K562 (cell line): ENCODE measurements around the gene ABRAXAS1. TPM values are rescaled to one million over a fixed set of nuclear protein-coding genes. Genes with fewer than 3 reads are reported as not detected.

Experiments
- BACH1 ChIP-seq: fragments of 200-800 bp; sonication (Bioruptor generic); IDR thresholded peaks from 2 replicates; pipeline ENCODE4 v1.6.1; 2016; ENCODE audit warnings: missing genetic modification characterization, missing compliant biosample characterization
- CBX2 ChIP-seq: fragments of 200-600 bp; sonication (generic); IDR thresholded peaks from one replicate; pipeline ENCODE4 v1.6.1; 2012; ENCODE audit warnings: mild to moderate bottlenecking, low read length, inconsistent platforms; ENCODE audit not compliant: insufficient read depth, poor library complexity, severe bottlenecking
- FOXA1 ChIP-seq: fragments of 450-650 bp; IDR thresholded peaks from 2 replicates; pipeline ENCODE4 v1.6.1; 2016; ENCODE audit warnings: mild to moderate bottlenecking, borderline replicate concordance
- NONO ChIP-seq, 2 experiments: fragments of 200-400 bp in 1 of 2; fragments of 450-650 bp in 1 of 2; formaldehyde crosslinking in 1 of 2; IDR thresholded peaks; 2 replicates each; pipeline ENCODE4 v1.6.1; 2017; ENCODE audit warnings: low read depth in 2 of 2, mild to moderate bottlenecking in 2 of 2, moderate library complexity in 2 of 2, low read length in 1 of 2
- SUPT5H ChIP-seq: fragments of 450-650 bp; IDR thresholded peaks from 2 replicates; pipeline ENCODE4 v1.6.1; 2016
- TAF7 ChIP-seq: fragments of 450-650 bp; IDR thresholded peaks from 2 replicates; pipeline ENCODE4 v1.6.1; 2016; ENCODE audit warnings: missing genetic modification characterization, missing compliant biosample characterization
- WHSC1 ChIP-seq: IDR thresholded peaks from one replicate; pipeline ENCODE4 v1.6.1; 2012; ENCODE audit warnings: low read length, control low read depth, inconsistent platforms
- ZFPM2 ChIP-seq: fragments of 250-450 bp; sonication (Bioruptor Pico); IDR thresholded peaks from 2 replicates; pipeline ENCODE4 v1.5.1; 2022; ENCODE audit warnings: mild to moderate bottlenecking
- ZNF224 ChIP-seq: sonication (generic); formaldehyde crosslinking; IDR thresholded peaks from 2 replicates; pipeline ENCODE4 v1.8.0; 2022; ENCODE audit warnings: mild to moderate bottlenecking, missing genetic modification reagents
- ZNF347 ChIP-seq: fragments of 450-650 bp; formaldehyde crosslinking; IDR thresholded peaks from 2 replicates; pipeline ENCODE4 v1.4.0; 2020; ENCODE audit warnings: low read depth, mild to moderate bottlenecking, moderate library complexity
- ZNF354B ChIP-seq: fragments of 250-450 bp; sonication (Bioruptor Pico); IDR thresholded peaks from 2 replicates; pipeline ENCODE4 v1.4.0; 2020
- polyA plus RNA-seq, 8 experiments: library from polyadenylated mRNA; depleted of rRNA in 4 of 8; stranded (reverse) in 5 of 8; unstranded in 3 of 8; fragments of >200 nt; fragmentation: Nextera tagmentation in 2 of 8; fragmentation: Illumina TruSeq in 1 of 8; extraction: Ambion mirVana in 2 of 8; extraction: Trizol in 1 of 8; gene quantifications; 2 replicates each; pipeline versions ENCODE4 v1.2.1 to v1.2.3, GENCODE V29; 2011 to 2014; ENCODE audit warnings: inconsistent platforms in 1 of 8, missing spikeins in 1 of 8
- total RNA-seq, 7 experiments: library from RNA; depleted of rRNA in 6 of 7; stranded (reverse); fragments of >200 nt in 6 of 7; fragmentation: Illumina TruSeq in 2 of 7; extraction: Trizol in 2 of 7; gene quantifications; 2 replicates each; pipeline versions ENCODE4 v1.2.1 to v1.2.3, GENCODE V29; 2011 to 2021; ENCODE audit warnings: low replicate concordance in 1 of 7
- TF ChIP-seq, protein P1 (sequence below): sonication (generic); formaldehyde crosslinking; IDR thresholded peaks from 2 replicates; pipeline ENCODE4 v1.8.0; 2022; ENCODE audit warnings: mild to moderate bottlenecking, missing genetic modification reagents
- TF ChIP-seq, protein P2 (sequence below): fragments of 250-450 bp; sonication (Bioruptor Pico); IDR thresholded peaks from 2 replicates; pipeline ENCODE4 v1.9.0; 2021; ENCODE audit warnings: mild to moderate bottlenecking
- TF ChIP-seq, protein P3 (sequence below): sonication (generic); formaldehyde crosslinking; IDR thresholded peaks from 2 replicates; pipeline ENCODE4 v1.8.1; 2023; ENCODE audit warnings: mild to moderate bottlenecking, missing genetic modification reagents, moderate library complexity
- TF ChIP-seq, protein P4 (sequence below): sonication (generic); formaldehyde crosslinking; IDR thresholded peaks from 2 replicates; pipeline ENCODE4 v1.8.0; 2022; ENCODE audit warnings: mild to moderate bottlenecking, missing genetic modification reagents
- TF ChIP-seq, protein P5 (sequence below): fragments of 250-450 bp; sonication (Bioruptor Pico); IDR thresholded peaks from 2 replicates; pipeline ENCODE4 v1.5.0; 2022; ENCODE audit warnings: mild to moderate bottlenecking

Gene ABRAXAS1
- total and polyA plus RNA-seq, 9 of the 15 experiments (the other 6 are each of a cell fraction or from before 2014, with no cell fraction given): 10.8 to 48.3 (median 22.1) TPM

DNA sequence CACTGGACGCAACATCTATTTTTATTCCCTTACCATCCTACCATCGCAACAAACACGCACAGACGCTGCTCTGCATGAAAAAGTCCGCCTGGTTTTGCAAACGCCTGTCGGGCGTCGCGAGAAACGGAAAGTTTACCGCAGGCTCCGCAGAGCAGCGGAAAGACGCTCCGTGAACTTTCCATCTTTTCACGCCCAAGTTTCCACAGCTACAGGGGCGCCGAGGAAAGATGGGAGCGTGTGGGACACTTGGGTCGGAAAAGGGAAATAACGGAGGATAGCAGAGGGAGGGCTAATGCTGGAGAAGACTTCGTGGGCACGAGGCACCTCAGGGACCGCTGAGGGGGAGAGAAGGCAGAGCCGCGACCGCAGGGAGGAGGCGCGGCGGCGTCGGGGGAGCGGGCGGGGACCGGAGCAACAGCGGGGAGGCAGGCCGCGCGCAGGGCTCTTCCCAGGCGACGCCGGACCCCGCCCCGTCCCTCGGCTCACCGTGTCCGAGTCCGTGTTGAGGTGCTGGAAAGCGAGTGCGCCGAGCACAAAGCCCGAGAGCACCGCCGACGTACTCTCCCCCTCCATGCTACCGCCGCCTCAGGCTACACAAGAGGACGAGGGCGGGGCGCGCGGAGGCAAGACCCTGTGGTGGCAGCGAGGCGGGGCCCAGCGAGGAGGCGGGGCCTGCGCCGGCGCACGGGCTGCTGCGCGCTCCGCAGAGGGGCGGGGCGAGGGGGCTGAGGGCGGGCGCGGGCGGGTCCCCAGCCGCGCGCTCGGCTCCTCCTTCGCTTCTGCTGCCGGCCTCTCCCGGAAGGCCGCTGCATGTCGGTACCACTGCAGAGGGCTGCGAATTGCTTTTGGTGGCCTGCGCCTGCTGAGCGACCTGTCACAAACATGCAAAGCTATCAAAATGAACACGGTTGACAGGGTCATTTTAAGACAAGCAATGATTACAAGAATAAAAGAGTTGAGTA lies at the start of gene ABRAXAS1 (continued):
- TF ChIP-seq, protein P1, sequence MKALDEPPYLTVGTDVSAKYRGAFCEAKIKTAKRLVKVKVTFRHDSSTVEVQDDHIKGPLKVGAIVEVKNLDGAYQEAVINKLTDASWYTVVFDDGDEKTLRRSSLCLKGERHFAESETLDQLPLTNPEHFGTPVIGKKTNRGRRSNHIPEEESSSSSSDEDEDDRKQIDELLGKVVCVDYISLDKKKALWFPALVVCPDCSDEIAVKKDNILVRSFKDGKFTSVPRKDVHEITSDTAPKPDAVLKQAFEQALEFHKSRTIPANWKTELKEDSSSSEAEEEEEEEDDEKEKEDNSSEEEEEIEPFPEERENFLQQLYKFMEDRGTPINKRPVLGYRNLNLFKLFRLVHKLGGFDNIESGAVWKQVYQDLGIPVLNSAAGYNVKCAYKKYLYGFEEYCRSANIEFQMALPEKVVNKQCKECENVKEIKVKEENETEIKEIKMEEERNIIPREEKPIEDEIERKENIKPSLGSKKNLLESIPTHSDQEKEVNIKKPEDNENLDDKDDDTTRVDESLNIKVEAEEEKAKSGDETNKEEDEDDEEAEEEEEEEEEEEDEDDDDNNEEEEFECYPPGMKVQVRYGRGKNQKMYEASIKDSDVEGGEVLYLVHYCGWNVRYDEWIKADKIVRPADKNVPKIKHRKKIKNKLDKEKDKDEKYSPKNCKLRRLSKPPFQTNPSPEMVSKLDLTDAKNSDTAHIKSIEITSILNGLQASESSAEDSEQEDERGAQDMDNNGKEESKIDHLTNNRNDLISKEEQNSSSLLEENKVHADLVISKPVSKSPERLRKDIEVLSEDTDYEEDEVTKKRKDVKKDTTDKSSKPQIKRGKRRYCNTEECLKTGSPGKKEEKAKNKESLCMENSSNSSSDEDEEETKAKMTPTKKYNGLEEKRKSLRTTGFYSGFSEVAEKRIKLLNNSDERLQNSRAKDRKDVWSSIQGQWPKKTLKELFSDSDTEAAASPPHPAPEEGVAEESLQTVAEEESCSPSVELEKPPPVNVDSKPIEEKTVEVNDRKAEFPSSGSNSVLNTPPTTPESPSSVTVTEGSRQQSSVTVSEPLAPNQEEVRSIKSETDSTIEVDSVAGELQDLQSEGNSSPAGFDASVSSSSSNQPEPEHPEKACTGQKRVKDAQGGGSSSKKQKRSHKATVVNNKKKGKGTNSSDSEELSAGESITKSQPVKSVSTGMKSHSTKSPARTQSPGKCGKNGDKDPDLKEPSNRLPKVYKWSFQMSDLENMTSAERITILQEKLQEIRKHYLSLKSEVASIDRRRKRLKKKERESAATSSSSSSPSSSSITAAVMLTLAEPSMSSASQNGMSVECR (CRISPR knock-in tag): peak; percentile 71
- TF ChIP-seq CBX2: no peak
- no peak for TF ChIP-seq WHSC1
- no peak for TF ChIP-seq FOXA1
- 0 out of 4 replicates have a peak, but pooled peaks of 1 of the 2 experiments have one; percentile 69 for TF ChIP-seq NONO (IDR thresholded peaks at IDR 0.05; ENCODE audit: low read depth in 2 of 2, low read length in 1 of 2)
- TF ChIP-seq, protein P2, sequence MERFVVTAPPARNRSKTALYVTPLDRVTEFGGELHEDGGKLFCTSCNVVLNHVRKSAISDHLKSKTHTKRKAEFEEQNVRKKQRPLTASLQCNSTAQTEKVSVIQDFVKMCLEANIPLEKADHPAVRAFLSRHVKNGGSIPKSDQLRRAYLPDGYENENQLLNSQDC (CRISPR knock-in tag): 0 out of 2 replicates have a peak, but pooled peaks have one; percentile 31
- TF ChIP-seq, protein P3, sequence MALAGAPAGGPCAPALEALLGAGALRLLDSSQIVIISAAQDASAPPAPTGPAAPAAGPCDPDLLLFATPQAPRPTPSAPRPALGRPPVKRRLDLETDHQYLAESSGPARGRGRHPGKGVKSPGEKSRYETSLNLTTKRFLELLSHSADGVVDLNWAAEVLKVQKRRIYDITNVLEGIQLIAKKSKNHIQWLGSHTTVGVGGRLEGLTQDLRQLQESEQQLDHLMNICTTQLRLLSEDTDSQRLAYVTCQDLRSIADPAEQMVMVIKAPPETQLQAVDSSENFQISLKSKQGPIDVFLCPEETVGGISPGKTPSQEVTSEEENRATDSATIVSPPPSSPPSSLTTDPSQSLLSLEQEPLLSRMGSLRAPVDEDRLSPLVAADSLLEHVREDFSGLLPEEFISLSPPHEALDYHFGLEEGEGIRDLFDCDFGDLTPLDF: peak; percentile 55; the same call in 1 of the 2 replicates
- peak; percentile 82 for TF ChIP-seq SUPT5H
- no peak for TF ChIP-seq BACH1
- TF ChIP-seq ZFPM2 (CRISPR knock-in tag): no peak
- TF ChIP-seq ZNF347 (CRISPR knock-in tag): no peak
- TF ChIP-seq, protein P4, sequence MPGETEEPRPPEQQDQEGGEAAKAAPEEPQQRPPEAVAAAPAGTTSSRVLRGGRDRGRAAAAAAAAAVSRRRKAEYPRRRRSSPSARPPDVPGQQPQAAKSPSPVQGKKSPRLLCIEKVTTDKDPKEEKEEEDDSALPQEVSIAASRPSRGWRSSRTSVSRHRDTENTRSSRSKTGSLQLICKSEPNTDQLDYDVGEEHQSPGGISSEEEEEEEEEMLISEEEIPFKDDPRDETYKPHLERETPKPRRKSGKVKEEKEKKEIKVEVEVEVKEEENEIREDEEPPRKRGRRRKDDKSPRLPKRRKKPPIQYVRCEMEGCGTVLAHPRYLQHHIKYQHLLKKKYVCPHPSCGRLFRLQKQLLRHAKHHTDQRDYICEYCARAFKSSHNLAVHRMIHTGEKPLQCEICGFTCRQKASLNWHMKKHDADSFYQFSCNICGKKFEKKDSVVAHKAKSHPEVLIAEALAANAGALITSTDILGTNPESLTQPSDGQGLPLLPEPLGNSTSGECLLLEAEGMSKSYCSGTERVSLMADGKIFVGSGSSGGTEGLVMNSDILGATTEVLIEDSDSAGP (CRISPR knock-in tag): peak; percentile 53; the same call in 1 of the 2 replicates
- no peak for TF ChIP-seq ZNF224 (CRISPR knock-in tag)
- TF ChIP-seq, protein P5, sequence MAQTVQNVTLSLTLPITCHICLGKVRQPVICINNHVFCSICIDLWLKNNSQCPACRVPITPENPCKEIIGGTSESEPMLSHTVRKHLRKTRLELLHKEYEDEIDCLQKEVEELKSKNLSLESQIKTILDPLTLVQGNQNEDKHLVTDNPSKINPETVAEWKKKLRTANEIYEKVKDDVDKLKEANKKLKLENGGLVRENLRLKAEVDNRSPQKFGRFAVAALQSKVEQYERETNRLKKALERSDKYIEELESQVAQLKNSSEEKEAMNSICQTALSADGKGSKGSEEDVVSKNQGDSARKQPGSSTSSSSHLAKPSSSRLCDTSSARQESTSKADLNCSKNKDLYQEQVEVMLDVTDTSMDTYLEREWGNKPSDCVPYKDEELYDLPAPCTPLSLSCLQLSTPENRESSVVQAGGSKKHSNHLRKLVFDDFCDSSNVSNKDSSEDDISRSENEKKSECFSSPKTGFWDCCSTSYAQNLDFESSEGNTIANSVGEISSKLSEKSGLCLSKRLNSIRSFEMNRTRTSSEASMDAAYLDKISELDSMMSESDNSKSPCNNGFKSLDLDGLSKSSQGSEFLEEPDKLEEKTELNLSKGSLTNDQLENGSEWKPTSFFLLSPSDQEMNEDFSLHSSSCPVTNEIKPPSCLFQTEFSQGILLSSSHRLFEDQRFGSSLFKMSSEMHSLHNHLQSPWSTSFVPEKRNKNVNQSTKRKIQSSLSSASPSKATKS (CRISPR knock-in tag): no peak
- TF ChIP-seq TAF7: 0 out of 2 replicates have a peak, but pooled peaks have one; percentile 33
- TF ChIP-seq ZNF354B (CRISPR knock-in tag): no peak
